Measurements from ENCODE around the gene ZBTB3. TPM values are rescaled to one million over a fixed set of nuclear protein-coding genes. Genes with fewer than 3 reads are reported as not detected.

The ZBTB3 gene
- total and polyA plus RNA-seq, 9 of the 15 experiments (the other 6 are each of a cell fraction or from before 2014, with no cell fraction given), result 1.9 to 10.0 (median 4.9) TPM

DNA sequence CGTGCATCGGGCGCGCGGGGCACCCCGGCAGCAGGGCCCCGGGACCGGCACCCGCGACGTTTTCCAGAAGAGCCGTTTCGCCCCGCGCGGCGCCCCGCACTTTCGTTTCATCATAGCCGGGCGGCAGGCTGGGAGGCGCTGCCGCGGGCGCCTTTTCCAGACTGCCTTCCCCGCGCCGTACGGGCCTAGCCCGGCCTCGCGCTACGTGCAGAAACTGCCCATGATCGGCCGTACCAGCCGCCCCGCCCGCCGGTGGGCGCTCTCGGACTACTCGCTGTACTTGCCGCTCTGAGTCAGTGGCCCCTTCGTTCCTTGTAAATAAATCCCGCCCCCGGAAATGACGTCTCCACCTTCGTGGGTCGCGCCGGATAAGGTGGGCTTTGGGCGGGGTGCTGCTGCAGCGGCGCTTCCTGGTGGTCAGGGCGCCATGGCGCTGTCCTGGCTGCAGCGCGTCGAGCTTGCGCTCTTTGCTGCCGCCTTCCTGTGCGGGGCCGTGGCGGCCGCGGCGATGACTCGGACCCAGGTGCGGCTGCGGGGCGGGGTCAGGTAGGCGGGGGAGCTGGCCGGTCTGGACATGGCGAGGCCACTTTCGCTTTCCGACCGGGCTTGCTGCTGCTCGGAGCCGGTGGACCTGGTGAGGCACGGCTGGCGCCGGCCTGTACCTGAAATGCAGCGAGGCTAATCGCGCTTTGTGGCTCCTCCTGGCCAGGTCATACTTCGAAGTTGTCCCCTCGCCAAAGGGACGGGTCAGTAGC lies 33.2 kb upstream of the ZBTB3 start, which contains the start of gene TMEM179B (continued):
- TF ChIP-seq, protein P1, sequence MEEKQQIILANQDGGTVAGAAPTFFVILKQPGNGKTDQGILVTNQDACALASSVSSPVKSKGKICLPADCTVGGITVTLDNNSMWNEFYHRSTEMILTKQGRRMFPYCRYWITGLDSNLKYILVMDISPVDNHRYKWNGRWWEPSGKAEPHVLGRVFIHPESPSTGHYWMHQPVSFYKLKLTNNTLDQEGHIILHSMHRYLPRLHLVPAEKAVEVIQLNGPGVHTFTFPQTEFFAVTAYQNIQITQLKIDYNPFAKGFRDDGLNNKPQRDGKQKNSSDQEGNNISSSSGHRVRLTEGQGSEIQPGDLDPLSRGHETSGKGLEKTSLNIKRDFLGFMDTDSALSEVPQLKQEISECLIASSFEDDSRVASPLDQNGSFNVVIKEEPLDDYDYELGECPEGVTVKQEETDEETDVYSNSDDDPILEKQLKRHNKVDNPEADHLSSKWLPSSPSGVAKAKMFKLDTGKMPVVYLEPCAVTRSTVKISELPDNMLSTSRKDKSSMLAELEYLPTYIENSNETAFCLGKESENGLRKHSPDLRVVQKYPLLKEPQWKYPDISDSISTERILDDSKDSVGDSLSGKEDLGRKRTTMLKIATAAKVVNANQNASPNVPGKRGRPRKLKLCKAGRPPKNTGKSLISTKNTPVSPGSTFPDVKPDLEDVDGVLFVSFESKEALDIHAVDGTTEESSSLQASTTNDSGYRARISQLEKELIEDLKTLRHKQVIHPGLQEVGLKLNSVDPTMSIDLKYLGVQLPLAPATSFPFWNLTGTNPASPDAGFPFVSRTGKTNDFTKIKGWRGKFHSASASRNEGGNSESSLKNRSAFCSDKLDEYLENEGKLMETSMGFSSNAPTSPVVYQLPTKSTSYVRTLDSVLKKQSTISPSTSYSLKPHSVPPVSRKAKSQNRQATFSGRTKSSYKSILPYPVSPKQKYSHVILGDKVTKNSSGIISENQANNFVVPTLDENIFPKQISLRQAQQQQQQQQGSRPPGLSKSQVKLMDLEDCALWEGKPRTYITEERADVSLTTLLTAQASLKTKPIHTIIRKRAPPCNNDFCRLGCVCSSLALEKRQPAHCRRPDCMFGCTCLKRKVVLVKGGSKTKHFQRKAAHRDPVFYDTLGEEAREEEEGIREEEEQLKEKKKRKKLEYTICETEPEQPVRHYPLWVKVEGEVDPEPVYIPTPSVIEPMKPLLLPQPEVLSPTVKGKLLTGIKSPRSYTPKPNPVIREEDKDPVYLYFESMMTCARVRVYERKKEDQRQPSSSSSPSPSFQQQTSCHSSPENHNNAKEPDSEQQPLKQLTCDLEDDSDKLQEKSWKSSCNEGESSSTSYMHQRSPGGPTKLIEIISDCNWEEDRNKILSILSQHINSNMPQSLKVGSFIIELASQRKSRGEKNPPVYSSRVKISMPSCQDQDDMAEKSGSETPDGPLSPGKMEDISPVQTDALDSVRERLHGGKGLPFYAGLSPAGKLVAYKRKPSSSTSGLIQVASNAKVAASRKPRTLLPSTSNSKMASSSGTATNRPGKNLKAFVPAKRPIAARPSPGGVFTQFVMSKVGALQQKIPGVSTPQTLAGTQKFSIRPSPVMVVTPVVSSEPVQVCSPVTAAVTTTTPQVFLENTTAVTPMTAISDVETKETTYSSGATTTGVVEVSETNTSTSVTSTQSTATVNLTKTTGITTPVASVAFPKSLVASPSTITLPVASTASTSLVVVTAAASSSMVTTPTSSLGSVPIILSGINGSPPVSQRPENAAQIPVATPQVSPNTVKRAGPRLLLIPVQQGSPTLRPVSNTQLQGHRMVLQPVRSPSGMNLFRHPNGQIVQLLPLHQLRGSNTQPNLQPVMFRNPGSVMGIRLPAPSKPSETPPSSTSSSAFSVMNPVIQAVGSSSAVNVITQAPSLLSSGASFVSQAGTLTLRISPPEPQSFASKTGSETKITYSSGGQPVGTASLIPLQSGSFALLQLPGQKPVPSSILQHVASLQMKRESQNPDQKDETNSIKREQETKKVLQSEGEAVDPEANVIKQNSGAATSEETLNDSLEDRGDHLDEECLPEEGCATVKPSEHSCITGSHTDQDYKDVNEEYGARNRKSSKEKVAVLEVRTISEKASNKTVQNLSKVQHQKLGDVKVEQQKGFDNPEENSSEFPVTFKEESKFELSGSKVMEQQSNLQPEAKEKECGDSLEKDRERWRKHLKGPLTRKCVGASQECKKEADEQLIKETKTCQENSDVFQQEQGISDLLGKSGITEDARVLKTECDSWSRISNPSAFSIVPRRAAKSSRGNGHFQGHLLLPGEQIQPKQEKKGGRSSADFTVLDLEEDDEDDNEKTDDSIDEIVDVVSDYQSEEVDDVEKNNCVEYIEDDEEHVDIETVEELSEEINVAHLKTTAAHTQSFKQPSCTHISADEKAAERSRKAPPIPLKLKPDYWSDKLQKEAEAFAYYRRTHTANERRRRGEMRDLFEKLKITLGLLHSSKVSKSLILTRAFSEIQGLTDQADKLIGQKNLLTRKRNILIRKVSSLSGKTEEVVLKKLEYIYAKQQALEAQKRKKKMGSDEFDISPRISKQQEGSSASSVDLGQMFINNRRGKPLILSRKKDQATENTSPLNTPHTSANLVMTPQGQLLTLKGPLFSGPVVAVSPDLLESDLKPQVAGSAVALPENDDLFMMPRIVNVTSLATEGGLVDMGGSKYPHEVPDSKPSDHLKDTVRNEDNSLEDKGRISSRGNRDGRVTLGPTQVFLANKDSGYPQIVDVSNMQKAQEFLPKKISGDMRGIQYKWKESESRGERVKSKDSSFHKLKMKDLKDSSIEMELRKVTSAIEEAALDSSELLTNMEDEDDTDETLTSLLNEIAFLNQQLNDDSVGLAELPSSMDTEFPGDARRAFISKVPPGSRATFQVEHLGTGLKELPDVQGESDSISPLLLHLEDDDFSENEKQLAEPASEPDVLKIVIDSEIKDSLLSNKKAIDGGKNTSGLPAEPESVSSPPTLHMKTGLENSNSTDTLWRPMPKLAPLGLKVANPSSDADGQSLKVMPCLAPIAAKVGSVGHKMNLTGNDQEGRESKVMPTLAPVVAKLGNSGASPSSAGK (IDR thresholded peaks at IDR 0.05), result peak; percentile 51; the same call in 1 of the 2 replicates
- TF ChIP-seq XRCC4 (IDR thresholded peaks at IDR 0.05; ENCODE audit: extremely low read depth, insufficient read depth, insufficient read length) (no peak), ZNF354B (CRISPR knock-in tag; IDR thresholded peaks at IDR 0.05) (no peak), CHCHD3 (CRISPR knock-in tag; IDR thresholded peaks at IDR 0.05) (no peak)
- TF ChIP-seq, protein P2, sequence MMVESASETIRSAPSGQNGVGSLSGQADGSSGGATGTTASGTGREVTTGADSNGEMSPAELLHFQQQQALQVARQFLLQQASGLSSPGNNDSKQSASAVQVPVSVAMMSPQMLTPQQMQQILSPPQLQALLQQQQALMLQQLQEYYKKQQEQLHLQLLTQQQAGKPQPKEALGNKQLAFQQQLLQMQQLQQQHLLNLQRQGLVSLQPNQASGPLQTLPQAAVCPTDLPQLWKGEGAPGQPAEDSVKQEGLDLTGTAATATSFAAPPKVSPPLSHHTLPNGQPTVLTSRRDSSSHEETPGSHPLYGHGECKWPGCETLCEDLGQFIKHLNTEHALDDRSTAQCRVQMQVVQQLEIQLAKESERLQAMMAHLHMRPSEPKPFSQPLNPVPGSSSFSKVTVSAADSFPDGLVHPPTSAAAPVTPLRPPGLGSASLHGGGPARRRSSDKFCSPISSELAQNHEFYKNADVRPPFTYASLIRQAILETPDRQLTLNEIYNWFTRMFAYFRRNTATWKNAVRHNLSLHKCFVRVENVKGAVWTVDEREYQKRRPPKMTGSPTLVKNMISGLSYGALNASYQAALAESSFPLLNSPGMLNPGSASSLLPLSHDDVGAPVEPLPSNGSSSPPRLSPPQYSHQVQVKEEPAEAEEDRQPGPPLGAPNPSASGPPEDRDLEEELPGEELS (CRISPR knock-in tag; IDR thresholded peaks at IDR 0.05; ENCODE audit: borderline replicate concordance), result peak; percentile 92; the same call in 1 of the 2 replicates
- TF ChIP-seq, protein P3, sequence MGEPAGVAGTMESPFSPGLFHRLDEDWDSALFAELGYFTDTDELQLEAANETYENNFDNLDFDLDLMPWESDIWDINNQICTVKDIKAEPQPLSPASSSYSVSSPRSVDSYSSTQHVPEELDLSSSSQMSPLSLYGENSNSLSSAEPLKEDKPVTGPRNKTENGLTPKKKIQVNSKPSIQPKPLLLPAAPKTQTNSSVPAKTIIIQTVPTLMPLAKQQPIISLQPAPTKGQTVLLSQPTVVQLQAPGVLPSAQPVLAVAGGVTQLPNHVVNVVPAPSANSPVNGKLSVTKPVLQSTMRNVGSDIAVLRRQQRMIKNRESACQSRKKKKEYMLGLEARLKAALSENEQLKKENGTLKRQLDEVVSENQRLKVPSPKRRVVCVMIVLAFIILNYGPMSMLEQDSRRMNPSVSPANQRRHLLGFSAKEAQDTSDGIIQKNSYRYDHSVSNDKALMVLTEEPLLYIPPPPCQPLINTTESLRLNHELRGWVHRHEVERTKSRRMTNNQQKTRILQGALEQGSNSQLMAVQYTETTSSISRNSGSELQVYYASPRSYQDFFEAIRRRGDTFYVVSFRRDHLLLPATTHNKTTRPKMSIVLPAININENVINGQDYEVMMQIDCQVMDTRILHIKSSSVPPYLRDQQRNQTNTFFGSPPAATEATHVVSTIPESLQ (CRISPR knock-in tag; IDR thresholded peaks at IDR 0.05), result 0 out of 2 replicates have a peak, but pooled peaks have one; percentile 53
- TF ChIP-seq, protein P4, sequence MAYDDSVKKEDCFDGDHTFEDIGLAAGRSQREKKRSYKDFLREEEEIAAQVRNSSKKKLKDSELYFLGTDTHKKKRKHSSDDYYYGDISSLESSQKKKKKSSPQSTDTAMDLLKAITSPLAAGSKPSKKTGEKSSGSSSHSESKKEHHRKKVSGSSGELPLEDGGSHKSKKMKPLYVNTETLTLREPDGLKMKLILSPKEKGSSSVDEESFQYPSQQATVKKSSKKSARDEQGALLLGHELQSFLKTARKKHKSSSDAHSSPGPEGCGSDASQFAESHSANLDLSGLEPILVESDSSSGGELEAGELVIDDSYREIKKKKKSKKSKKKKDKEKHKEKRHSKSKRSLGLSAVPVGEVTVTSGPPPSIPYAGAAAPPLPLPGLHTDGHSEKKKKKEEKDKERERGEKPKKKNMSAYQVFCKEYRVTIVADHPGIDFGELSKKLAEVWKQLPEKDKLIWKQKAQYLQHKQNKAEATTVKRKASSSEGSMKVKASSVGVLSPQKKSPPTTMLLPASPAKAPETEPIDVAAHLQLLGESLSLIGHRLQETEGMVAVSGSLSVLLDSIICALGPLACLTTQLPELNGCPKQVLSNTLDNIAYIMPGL (CRISPR knock-in tag; IDR thresholded peaks at IDR 0.05), result peak; percentile 56; the same call in 1 of the 2 replicates

Measured in K562 (cell line).